Measurements from ENCODE around the gene CYBB.
"Not testable (repeated sequence)": the region's sequence is repeated elsewhere in the genome, so short reads cannot be mapped to it uniquely, and the experiment has no call there.

Gene CYBB

DNA sequence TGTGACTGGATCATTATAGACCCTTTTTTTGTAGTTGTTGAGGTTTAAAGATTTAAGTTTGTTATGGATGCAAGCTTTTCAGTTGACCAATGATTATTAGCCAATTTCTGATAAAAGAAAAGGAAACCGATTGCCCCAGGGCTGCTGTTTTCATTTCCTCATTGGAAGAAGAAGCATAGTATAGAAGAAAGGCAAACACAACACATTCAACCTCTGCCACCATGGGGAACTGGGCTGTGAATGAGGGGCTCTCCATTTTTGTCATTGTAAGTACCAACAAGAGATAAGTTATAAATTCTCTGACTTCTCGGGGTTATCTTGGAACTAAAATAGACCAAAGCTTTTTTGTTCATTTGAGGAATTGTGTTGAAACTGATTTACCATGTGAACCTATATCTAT lies at the start of gene CYBB:
Gene CYBB (plus strand): TSS at position 203 of the 400 bp plus-strand sequence. CDS start 19 bp downstream, at position 222.
- in situ Hi-C loops (cut with MboI; ENCODE audit: low sequenced_read_pairs), result no loop called here

GRCh38 chrX:37745354-37745753 lies 34.5 kb upstream of the CYBB start:
- in situ Hi-C loops (cut with MboI; ENCODE audit: low sequenced_read_pairs), result loop anchor here (10.0 to 25.0 kb wide), 2 partner anchors 79 to 233 kb away; no protein-coding TSS in a partner anchor

DNA sequence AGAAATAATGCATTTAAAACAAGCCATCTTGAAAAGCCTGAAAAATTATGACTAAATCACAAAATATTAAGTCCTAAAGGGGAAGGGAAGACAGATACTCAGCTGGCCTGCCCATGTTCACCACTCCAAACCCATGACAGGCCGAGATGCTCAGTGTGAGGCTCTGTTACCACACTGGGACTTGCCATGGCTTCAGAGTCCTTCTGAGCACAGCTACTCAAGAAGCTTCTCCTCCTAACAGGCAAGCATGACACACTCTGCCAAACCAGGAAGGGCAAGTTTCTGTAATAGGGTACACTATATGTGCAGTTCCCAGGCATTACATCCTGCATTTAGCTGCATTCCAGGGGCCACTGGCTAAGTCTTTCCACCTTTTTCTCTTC lies 34.0 kb upstream of the CYBB start:
- in situ Hi-C loops (cut with MboI; ENCODE audit: low sequenced_read_pairs), result loop anchor here (10.0 to 25.0 kb wide), 2 partner anchors 79 to 234 kb away; no protein-coding TSS in a partner anchor

- in situ Hi-C loops (cut with MboI; ENCODE audit: low sequenced_read_pairs), result loop anchor here (10.0 to 25.0 kb wide), 2 partner anchors 78 to 234 kb away; no protein-coding TSS in a partner anchor
Measured at GRCh38 chrX:37746218-37746941, 33.5 kb upstream of the CYBB start.

GRCh38 chrX:37746951-37747350 lies 32.9 kb upstream of the CYBB start:
- in situ Hi-C loops (cut with MboI; ENCODE audit: low sequenced_read_pairs), result loop anchor here (10.0 to 25.0 kb wide), 2 partner anchors 78 to 235 kb away; no protein-coding TSS in a partner anchor

DNA sequence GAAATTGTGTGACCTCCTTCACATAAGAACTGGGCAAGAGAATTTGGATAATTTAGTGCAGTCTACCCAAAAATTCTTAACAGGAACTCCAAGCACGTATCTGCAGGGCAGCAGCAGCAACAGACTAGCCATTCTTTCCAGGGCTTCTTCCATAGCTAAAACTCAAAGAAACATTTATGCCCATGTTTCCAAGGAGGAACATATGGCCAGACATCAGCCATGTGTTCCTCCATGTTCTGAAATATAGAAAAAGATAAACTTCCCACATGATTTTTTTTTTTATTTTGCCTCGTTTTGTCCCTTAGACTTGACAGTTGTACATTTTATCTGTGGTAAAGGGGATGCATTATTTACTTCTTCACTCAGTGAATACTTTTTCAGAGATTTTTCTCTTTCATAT lies 27.6 kb upstream of the CYBB start:
- in situ Hi-C loops (cut with MboI; ENCODE audit: low sequenced_read_pairs), result no loop called here

DNA sequence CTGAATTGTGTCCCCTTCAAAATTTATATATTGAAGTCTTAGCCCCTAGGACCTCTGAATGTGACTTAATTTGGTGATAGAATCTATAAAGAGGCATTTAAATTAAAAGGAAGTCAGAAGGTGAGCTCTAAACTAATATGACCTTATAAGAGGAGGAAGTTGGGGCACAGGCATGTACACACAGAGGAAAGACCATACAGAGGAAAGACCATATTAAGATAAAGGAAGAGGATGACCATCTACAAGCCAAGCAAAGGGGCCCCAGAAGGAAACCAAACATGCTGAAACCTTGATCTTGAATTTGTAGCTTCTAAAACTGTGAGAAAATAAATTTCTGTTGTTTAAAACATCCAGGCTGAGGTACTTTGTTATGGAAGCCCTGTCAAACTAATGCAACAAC lies 26.9 kb upstream of the CYBB start:
- in situ Hi-C loops (cut with MboI; ENCODE audit: low sequenced_read_pairs), result no loop called here

GRCh38 chrX:37753384-37753783 lies 26.5 kb upstream of the CYBB start:
- in situ Hi-C loops (cut with MboI; ENCODE audit: low sequenced_read_pairs), result no loop called here

- in situ Hi-C loops (cut with MboI; ENCODE audit: low sequenced_read_pairs), result no loop called here
Measured at GRCh38 chrX:37754516-37754915, 25.3 kb upstream of the CYBB start.

GRCh38 chrX:37755025-37755424 lies 24.8 kb upstream of the CYBB start:
- in situ Hi-C loops (cut with MboI; ENCODE audit: low sequenced_read_pairs), result no loop called here

DNA sequence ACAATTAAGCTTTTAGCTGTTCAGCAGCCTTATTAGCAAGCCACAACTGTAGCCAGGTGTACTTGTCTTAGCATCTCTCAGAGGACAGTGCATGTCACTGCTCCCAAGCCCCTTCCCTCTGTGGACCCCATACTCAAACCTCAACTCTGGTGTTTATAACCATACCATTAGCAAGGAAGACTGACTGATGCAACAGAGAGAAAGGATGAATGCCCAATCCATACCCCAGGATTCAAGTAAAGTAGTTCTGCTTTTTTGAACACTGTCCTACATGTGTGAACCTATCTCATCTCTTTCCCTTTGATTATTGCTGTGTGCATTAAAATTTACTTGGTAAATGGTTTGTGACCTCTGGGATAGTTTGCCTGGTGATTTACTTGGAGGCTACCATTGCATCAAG lies 22.8 kb upstream of the CYBB start:
- in situ Hi-C loops (cut with MboI; ENCODE audit: low sequenced_read_pairs), result no loop called here

DNA sequence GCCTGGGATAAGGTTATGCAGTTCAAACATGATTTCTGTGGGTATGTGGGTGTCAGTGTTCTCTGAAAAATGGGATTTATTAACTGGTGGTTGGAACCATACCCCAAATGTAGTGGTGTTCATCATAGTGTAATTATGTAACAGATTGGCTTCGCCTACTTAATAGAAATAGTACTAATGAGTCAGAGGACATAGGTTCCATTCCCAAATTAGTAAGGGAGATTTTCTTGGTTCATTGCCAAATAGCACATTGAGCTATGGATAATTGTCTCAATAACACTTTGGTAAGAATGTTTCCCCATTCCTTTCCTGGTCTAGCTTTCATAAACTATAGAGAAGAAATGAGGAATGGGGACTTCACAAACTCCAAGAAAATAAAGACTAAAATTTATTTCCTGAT lies 20.5 kb upstream of the CYBB start:
- in situ Hi-C loops (cut with MboI; ENCODE audit: low sequenced_read_pairs), result no loop called here

DNA sequence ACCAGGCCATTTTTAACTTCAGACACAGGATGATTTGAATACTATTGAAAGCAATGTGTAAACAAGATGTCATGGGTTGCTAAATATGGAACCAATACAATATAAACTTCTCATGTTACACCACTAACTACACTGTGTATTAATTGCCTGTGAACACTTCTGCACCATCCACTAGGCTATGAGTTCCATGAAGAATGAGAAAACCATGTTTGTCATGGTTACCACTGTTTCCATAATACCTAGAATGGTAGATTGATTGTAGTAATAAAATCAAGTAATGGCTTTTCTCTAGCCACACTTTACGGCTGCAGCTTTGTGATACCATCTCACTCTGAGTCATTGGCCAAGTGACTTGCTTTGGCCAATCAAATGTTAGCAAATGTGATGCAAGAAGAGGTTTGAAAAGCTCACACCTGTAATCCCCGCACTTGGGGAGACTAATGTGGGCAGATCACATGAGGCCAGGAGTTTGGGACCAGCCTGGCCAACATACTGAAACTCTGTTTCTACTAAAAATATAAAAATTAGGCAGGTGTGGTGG lies 19.9 kb upstream of the CYBB start:
- in situ Hi-C loops (cut with MboI; ENCODE audit: low sequenced_read_pairs), result no loop called here

DNA sequence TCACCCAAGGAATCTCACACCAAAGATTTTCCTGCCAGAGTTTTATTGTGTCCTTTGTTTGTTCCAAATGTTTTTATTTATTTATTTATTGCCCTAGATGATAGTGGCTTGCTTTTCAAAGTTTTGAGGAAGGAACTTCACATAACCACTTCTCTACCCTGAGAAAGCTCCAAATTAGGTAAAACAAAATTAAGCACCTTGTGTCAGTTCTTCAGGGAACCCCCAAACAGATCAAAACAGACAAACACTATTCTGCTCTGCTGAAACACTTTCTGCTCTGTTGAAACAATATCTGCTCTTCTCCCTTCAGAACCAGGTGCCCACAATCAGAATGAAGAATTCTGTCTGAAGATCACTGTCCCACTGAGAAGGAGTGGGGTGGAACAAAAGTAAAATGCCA lies 16.5 kb upstream of the CYBB start:
- in situ Hi-C loops (cut with MboI; ENCODE audit: low sequenced_read_pairs), result no loop called here

DNA sequence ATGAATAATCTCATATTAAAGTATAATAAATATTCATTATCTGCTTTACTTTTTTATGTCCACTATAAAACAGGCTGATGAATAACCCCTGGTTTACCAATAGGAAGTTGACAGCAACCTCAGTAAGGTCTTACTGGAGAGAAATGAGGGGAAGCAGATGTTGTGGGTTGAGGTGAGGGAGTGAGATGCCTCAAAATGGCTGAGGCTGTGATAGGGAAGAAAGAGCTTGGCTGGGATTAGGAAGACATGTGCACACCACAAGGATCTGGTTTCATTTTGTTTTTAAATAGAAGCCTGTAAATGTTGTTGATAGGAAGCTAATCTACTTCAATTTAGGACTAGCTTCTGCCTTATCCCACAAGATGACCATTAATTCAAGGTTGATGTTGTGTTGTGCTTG lies 14.4 kb upstream of the CYBB start:
- in situ Hi-C loops (cut with MboI; ENCODE audit: low sequenced_read_pairs), result no loop called here

DNA sequence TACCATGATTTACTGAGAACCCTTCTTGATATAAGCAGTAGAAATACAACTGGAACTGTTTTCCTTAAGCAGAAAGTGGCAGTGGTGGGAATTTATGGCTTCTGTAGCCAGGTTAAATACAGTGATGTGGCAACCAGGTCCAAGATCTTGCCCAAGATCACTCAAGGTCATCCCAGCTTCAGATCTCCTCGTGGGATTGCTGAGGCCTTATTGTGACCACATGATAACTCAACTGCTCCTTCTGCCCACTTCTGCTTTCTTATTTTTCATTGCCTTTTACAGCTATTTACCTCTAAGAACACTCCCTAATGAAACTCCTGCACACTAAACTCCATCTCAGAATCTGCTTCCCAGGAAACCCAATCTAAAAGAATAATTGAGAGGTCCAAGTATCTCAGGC lies 12.4 kb upstream of the CYBB start:
- in situ Hi-C loops (cut with MboI; ENCODE audit: low sequenced_read_pairs), result no loop called here

GRCh38 chrX:37768866-37769265 lies 11.0 kb upstream of the CYBB start:
- in situ Hi-C loops (cut with MboI; ENCODE audit: low sequenced_read_pairs), result not testable (repeated sequence)

GRCh38 chrX:37776283-37776986 lies 3.4 kb upstream of the CYBB start:
- in situ Hi-C loops (cut with MboI; ENCODE audit: low sequenced_read_pairs), result no loop called here

DNA sequence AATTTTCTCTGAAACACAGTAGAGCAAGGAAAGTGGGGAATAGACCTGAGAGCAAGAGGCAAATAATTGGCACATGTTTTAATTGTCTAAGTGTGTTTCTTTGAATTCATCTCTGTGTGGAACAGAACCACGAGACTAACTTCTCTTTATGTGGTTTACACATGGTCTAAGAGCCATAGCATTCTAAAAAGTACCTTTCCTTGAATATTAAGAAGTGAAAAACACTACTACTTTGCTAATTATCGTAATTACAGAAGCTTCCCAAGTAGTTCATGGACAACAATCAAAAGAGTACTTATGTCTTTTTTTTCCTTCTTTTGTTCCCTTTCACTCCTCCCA lies 2.9 kb upstream of the CYBB start:
- in situ Hi-C loops (cut with MboI; ENCODE audit: low sequenced_read_pairs), result no loop called here

DNA sequence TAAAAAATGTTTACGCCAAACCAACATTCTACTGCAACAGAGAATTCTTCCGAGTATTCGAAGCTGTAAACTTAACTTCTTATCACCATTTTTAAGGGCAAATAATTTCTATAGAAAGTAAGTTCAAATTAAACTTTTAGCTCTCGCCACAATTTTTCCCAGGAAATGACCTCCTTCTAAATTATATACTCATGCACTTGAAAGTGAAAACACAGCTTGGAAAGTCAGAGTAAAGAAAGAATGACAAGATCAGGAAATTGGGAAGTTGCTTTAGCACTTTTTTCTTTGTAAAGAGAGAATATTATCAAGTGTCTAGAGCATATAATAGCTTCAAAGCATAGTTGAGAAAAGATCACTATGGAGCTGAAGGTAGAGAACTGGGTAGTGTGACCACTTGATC lies 1.2 kb downstream of the CYBB start:
- in situ Hi-C loops (cut with MboI; ENCODE audit: low sequenced_read_pairs), result no loop called here

DNA sequence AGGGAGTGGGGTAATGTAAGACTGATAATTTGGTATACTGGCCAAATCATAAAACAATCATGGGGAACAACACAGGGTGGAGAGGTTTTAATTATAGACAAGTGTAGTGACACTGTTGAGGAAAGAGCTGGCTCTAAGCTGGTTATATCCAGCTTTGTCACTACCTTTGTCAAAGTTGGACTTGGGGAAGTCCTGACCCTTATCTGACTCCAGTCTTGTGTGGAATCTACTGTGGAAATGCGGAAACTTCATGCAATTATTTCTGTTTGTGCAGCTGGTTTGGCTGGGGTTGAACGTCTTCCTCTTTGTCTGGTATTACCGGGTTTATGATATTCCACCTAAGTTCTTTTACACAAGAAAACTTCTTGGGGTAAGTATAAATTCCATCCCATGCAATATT lies 2.0 kb downstream of the CYBB start:
- in situ Hi-C loops (cut with MboI; ENCODE audit: low sequenced_read_pairs), result no loop called here

- in situ Hi-C loops (cut with MboI; ENCODE audit: low sequenced_read_pairs), result no loop called here
Measured at GRCh38 chrX:37782359-37782758, 2.5 kb downstream of the CYBB start.
